Esophagus squamous epithelium (tissue), 5 donors: ENCODE measurements around the gene POLA1. TPM values are rescaled to one million over a fixed set of nuclear protein-coding genes. Genes with fewer than 3 reads are reported as not detected.

ENCODE experiments used
- DNase-seq: peaks from one replicate; lab custom pipeline; 2025; lab: John Stamatoyannopoulos, UW
- H3K27ac ChIP-seq, 4 donors: fragments of 200-600 bp; sonication (generic); one replicate each; pipeline ENCODE4 v1.5.1; 2016 to 2019; ENCODE audit warnings: mild to moderate bottlenecking in 1 of 4
- H3K27me3 ChIP-seq, 4 donors: fragments of 200-600 bp; sonication (generic); 1 replicate in 3 of 4; 2 replicates in 1 of 4; pipeline versions ENCODE4 v1.5.1 to v1.6.0; 2017 to 2021; ENCODE audit warnings: antibody characterized with exemption in 1 of 4
- H3K36me3 ChIP-seq, 3 donors: fragments of 200-600 bp; sonication (generic); one replicate each; pipeline ENCODE4 v1.5.1; 2016 to 2019
- H3K4me1 ChIP-seq, 3 donors: fragments of 200-600 bp; sonication (generic); one replicate each; pipeline ENCODE4 v1.5.1; 2017 to 2019
- H3K4me3 ChIP-seq, 4 donors: fragments of 200-600 bp; sonication (generic); 1 replicate in 3 of 4; 2 replicates in 1 of 4; pipeline ENCODE4 v1.5.1; 2016 to 2019; ENCODE audit warnings: mild to moderate bottlenecking in 2 of 4, moderate library complexity in 1 of 4
- H3K9me3 ChIP-seq, 3 donors: fragments of 200-600 bp; sonication (generic); one replicate each; pipeline ENCODE4 v1.5.1; 2016 to 2019
- CTCF ChIP-seq, 6 experiments: fragments of 450-650 bp in 4 of 6; fragments of 200-600 bp in 2 of 6; sonication (generic) in 2 of 6; IDR thresholded peaks; one replicate each; pipeline ENCODE4 v1.5.1; 2016 to 2019; ENCODE audit warnings: antibody characterized with exemption in 6 of 6, mild to moderate bottlenecking in 4 of 6, moderate library complexity in 4 of 6
- POLR2A ChIP-seq, 4 donors: fragments of 450-650 bp; IDR thresholded peaks; one replicate each; pipeline ENCODE4 v1.6.1; 2017; ENCODE audit warnings: antibody characterized with exemption in 4 of 4, mild to moderate bottlenecking in 4 of 4, moderate library complexity in 3 of 4
- WGBS, 2 donors: methylation state at CpG; one replicate each; pipeline ENCODE4 v1.1.5; 2018; 5-methylcytosine and 5-hydroxymethylcytosine counted together
- intact Hi-C: fragments of 100-400 bp; cut with DNase I; formaldehyde crosslinking; loops from one replicate; pipeline ENCODE4 v1.15.0; 2022
- total RNA-seq, 4 donors: library from RNA; depleted of rRNA; stranded (reverse); fragments of >200 nt; gene quantifications; one replicate each; pipeline ENCODE4 v1.1.0, GENCODE V29; 2016
- donor health status: DM: yes; HTN: yes; CAD: no.

POLA1 gene
- total RNA-seq, 4 donors from 2014 or later: 5.3 to 14.7 (median 13.1) TPM

GRCh38 chrX:24720036-24720435 lies 26.3 kb downstream of the POLA1 start:
- Histone ChIP-seq H3K36me3 (peaks cover 0 to 68% (median 0%) of the 10 kb centered on the region in 3 donors), H3K4me3 (no peak overlapping the region), H3K27ac (no peak overlapping the region), H3K27me3 (no peaks in the 10 kb centered on the region), H3K4me1 (no peaks in the 10 kb centered on the region), H3K9me3 (no peaks in the 10 kb centered on the region)
- 30 to 45% methylated on average over 3 of the region's 3 CpGs for WGBS, 2 donors
- TF ChIP-seq POLR2A (IDR thresholded peaks at IDR 0.05) (no peak), CTCF (IDR thresholded peaks at IDR 0.05) (no peak)
- DNase-seq: no peak
- intact Hi-C loops: no loop called here

GRCh38 chrX:24728530-24728929 lies 34.8 kb downstream of the POLA1 start:
- H3K4me1 ChIP-seq: no peaks in the 10 kb centered on the region
- no peak overlapping the region for H3K27ac ChIP-seq
- intact Hi-C loops: no loop called here
- peaks cover 0 to 49% (median 0%) of the 10 kb centered on the region in 3 donors for H3K36me3 ChIP-seq
- TF ChIP-seq POLR2A (IDR thresholded peaks at IDR 0.05): no peak
- TF ChIP-seq CTCF (IDR thresholded peaks at IDR 0.05): no peak
- 63 to 68% methylated on average over 3 of the region's 3 CpGs for WGBS, 2 donors
- H3K4me3 ChIP-seq: no peak overlapping the region
- DNase-seq: no peak
- H3K27me3 ChIP-seq: no peaks in the 10 kb centered on the region
- H3K9me3 ChIP-seq: no peaks in the 10 kb centered on the region

GRCh38 chrX:24732766-24733500 lies 39.2 kb downstream of the POLA1 start:
- no peak overlapping the region for H3K4me3 ChIP-seq
- H3K27me3 ChIP-seq: no peaks in the 10 kb centered on the region
- H3K9me3 ChIP-seq: no peaks in the 10 kb centered on the region
- H3K4me1 ChIP-seq: no peaks in the 10 kb centered on the region
- no peak for TF ChIP-seq POLR2A (IDR thresholded peaks at IDR 0.05)
- no peak for TF ChIP-seq CTCF (IDR thresholded peaks at IDR 0.05)
- WGBS, 2 donors: 63 to 86% methylated on average over 3 to 6 of the region's 6 CpGs
- H3K36me3 ChIP-seq: peaks cover 0 to 24% (median 0%) of the 10 kb centered on the region in 3 donors
- intact Hi-C loops: no loop called here
- no peak for DNase-seq
- no peak overlapping the region for H3K27ac ChIP-seq

- no peaks in the 10 kb centered on the region for H3K27me3 ChIP-seq
- peaks cover 0 to 30% (median 0%) of the 10 kb centered on the region in 3 donors for H3K36me3 ChIP-seq
- no peaks in the 10 kb centered on the region for H3K9me3 ChIP-seq
- TF ChIP-seq CTCF (IDR thresholded peaks at IDR 0.05): no peak
- TF ChIP-seq POLR2A (IDR thresholded peaks at IDR 0.05): no peak
- no peak for DNase-seq
- 60 to 77% methylated on average over 3 of the region's 3 CpGs for WGBS, 2 donors
- intact Hi-C loops: no loop called here
- H3K4me3 ChIP-seq: no peak overlapping the region
- H3K27ac ChIP-seq: no peak overlapping the region
- no peaks in the 10 kb centered on the region for H3K4me1 ChIP-seq
Observed at GRCh38 chrX:24741330-24741729, 47.6 kb downstream of the POLA1 start.

GRCh38 chrX:24748196-24748595 lies 54.5 kb downstream of the POLA1 start:
- Histone ChIP-seq H3K9me3 (no peaks in the 10 kb centered on the region), H3K4me3 (no peak overlapping the region), H3K27me3 (no peaks in the 10 kb centered on the region), H3K4me1 (no peaks in the 10 kb centered on the region), H3K36me3 (no peaks in the 10 kb centered on the region), H3K27ac (no peak overlapping the region)
- DNase-seq: no peak
- intact Hi-C loops: no loop called here
- 47 to 68% methylated on average over 3 of the region's 3 CpGs for WGBS, 2 donors
- TF ChIP-seq POLR2A (IDR thresholded peaks at IDR 0.05) (no peak), CTCF (IDR thresholded peaks at IDR 0.05) (no peak)
